Neural cell (in vitro differentiated cells): ENCODE measurements around the gene EID2.

Experiments used
- EZH2 ChIP-seq: fragments of 200-600, 300-800 bp; shearing (Covaris generic), sonication (generic); IDR thresholded peaks from 2 replicates; pipeline ENCODE4 v1.6.1; 2014; ENCODE audit warnings: antibody characterized with exemption, low read length, borderline replicate concordance, mild to moderate bottlenecking; ENCODE audit not compliant: insufficient read depth, poor library complexity, severe bottlenecking
- POLR2AphosphoS5 ChIP-seq: IDR thresholded peaks from 2 replicates; pipeline ENCODE4 v1.6.1; 2012
- TF ChIP-seq, protein P1 (sequence below): fragments of 450-650 bp; IDR thresholded peaks from 2 replicates; pipeline ENCODE4 v1.5.1; 2014; ENCODE audit warnings: antibody characterized with exemption, mild to moderate bottlenecking, moderate library complexity; ENCODE audit not compliant: poor library complexity, severe bottlenecking
- TF ChIP-seq, protein P2 (sequence below): IDR thresholded peaks from 2 replicates; pipeline ENCODE4 v1.6.1; 2012; ENCODE audit warnings: borderline replicate concordance

DNA sequence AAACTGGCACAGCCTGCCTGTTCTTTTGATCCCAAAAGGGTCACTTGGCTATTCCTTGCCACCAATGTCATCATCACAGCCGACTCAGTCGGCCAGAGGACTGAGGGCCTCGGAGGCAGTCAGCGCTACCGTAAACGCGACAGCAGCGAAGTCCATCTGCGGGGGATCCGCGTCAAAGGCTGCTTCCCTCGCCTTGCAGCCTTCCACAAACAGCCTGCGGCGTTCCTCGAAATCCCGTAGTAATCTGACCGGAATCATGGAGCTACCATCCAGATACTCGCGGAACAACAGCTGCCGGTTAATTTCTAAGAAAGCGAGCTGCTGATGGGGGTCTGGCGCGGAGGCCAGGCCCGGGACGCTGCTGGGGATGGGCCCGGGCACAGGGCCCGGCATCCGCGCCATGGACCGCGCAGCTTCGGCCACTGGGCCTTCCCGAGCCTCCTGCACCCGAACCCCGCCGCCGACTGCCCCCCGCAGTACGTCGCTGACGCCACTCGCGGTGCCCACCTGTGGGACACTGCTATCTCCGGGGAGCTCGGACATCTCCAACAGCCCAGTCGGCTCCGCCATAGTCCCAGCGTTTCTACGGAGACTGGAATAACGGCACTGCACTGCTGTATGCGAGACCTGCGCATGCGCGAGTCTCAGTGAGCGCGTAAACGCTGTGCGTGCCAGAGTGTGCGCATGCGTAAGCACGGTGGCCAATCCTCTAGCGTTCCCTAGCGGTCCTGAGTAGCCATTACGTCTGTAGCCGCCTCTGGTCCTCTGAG lies 7.5 kb downstream of the EID2 start, which contains the start of gene EID2B:
- TF ChIP-seq, protein P1, sequence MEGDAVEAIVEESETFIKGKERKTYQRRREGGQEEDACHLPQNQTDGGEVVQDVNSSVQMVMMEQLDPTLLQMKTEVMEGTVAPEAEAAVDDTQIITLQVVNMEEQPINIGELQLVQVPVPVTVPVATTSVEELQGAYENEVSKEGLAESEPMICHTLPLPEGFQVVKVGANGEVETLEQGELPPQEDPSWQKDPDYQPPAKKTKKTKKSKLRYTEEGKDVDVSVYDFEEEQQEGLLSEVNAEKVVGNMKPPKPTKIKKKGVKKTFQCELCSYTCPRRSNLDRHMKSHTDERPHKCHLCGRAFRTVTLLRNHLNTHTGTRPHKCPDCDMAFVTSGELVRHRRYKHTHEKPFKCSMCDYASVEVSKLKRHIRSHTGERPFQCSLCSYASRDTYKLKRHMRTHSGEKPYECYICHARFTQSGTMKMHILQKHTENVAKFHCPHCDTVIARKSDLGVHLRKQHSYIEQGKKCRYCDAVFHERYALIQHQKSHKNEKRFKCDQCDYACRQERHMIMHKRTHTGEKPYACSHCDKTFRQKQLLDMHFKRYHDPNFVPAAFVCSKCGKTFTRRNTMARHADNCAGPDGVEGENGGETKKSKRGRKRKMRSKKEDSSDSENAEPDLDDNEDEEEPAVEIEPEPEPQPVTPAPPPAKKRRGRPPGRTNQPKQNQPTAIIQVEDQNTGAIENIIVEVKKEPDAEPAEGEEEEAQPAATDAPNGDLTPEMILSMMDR: peak; percentile 100
- TF ChIP-seq EZH2 (no peak), POLR2AphosphoS5 (peak; percentile 98)
- TF ChIP-seq, protein P2, sequence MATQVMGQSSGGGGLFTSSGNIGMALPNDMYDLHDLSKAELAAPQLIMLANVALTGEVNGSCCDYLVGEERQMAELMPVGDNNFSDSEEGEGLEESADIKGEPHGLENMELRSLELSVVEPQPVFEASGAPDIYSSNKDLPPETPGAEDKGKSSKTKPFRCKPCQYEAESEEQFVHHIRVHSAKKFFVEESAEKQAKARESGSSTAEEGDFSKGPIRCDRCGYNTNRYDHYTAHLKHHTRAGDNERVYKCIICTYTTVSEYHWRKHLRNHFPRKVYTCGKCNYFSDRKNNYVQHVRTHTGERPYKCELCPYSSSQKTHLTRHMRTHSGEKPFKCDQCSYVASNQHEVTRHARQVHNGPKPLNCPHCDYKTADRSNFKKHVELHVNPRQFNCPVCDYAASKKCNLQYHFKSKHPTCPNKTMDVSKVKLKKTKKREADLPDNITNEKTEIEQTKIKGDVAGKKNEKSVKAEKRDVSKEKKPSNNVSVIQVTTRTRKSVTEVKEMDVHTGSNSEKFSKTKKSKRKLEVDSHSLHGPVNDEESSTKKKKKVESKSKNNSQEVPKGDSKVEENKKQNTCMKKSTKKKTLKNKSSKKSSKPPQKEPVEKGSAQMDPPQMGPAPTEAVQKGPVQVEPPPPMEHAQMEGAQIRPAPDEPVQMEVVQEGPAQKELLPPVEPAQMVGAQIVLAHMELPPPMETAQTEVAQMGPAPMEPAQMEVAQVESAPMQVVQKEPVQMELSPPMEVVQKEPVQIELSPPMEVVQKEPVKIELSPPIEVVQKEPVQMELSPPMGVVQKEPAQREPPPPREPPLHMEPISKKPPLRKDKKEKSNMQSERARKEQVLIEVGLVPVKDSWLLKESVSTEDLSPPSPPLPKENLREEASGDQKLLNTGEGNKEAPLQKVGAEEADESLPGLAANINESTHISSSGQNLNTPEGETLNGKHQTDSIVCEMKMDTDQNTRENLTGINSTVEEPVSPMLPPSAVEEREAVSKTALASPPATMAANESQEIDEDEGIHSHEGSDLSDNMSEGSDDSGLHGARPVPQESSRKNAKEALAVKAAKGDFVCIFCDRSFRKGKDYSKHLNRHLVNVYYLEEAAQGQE: no peak
